GM21576 (cell line): Measurements from ENCODE around the gene CD58.
"Not testable (repeated sequence)": the region's sequence is repeated elsewhere in the genome, so short reads cannot be mapped to it uniquely, and the experiment has no call there.

Source experiments
- ATAC-seq: cut with Tn5 transposase; IDR thresholded peaks from one replicate; pipeline ENCODE4 v1.9.1; 2021; ENCODE audit warnings: mild to moderate bottlenecking, moderate library complexity; ENCODE audit not compliant: unreplicated experiment

The CD58 gene

GRCh38 chr1:116593977-116594376, 23.2 kb upstream of the CD58 start:
- not testable (repeated sequence) for ATAC-seq

GRCh38 chr1:116593401-116593800, 22.6 kb upstream of the CD58 start:
- not testable (repeated sequence) for ATAC-seq

- ATAC-seq: not testable (repeated sequence)
Observed at GRCh38 chr1:116591951-116592605, 21.3 kb upstream of the CD58 start.

- ATAC-seq: not testable (repeated sequence)
Observed at GRCh38 chr1:116591006-116591950, 20.5 kb upstream of the CD58 start.

GRCh38 chr1:116590359-116591005, 19.7 kb upstream of the CD58 start:
- not testable (repeated sequence) for ATAC-seq

- ATAC-seq: not testable (repeated sequence)
Observed at GRCh38 chr1:116589101-116589735, 18.4 kb upstream of the CD58 start.

- no peak for ATAC-seq
Observed at GRCh38 chr1:116587501-116588227, 16.8 kb upstream of the CD58 start.

- ATAC-seq: peak; percentile 48
Observed at GRCh38 chr1:116586741-116587143, 15.9 kb upstream of the CD58 start.

GRCh38 chr1:116585886-116586285, 15.1 kb upstream of the CD58 start:
- no peak for ATAC-seq

- ATAC-seq: no peak
Observed at GRCh38 chr1:116581323-116581885, 10.6 kb upstream of the CD58 start.

- ATAC-seq: no peak
Observed at GRCh38 chr1:116580446-116581322, 9.9 kb upstream of the CD58 start.

GRCh38 chr1:116579259-116579875, 8.5 kb upstream of the CD58 start:
- ATAC-seq: no peak

GRCh38 chr1:116578581-116578980, 7.8 kb upstream of the CD58 start:
- no peak for ATAC-seq

- ATAC-seq: no peak
Observed at GRCh38 chr1:116577759-116578314, 7.0 kb upstream of the CD58 start.

GRCh38 chr1:116574581-116575291, 3.9 kb upstream of the CD58 start:
- ATAC-seq: no peak

- no peak for ATAC-seq
Observed at GRCh38 chr1:116573431-116574095, 2.7 kb upstream of the CD58 start.

GRCh38 chr1:116572771-116573430, 2.1 kb upstream of the CD58 start:
- ATAC-seq: no peak
